Stimulated activated CD8-positive, alpha-beta memory T cell treated with anti-CD3 and anti-CD28 coated beads, Interleukin-2, amount 100 ng/mL, for 48 hours (primary cell): ENCODE results near the gene ETS1.

Experiments used
- DNase-seq, 2 donors: peaks; one replicate each; pipeline ENCODE4 v3.0.0-alpha.2; 2020; ENCODE audit warnings: low read depth in 2 of 2

The ETS1 gene

DNA sequence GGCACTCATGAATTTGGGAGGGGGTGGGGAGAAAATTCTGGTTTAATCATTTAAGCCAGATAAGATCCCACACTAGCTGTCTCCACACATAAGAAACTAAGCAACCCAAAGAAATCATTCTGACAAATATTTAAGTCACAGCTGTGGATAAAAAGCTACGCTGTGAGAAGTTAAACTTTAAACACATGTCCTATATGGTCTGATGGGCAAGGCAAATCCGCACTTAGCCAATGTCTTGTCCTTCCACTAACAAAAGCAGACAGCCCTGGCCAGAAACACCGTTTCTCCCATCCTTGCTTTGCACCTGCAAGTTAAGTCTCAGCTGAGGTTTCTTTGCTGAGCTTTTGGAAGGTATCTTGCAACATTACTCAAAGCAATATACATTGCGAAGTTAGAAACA, 68.0 kb downstream of the ETS1 start:
- no peak for DNase-seq

DNA sequence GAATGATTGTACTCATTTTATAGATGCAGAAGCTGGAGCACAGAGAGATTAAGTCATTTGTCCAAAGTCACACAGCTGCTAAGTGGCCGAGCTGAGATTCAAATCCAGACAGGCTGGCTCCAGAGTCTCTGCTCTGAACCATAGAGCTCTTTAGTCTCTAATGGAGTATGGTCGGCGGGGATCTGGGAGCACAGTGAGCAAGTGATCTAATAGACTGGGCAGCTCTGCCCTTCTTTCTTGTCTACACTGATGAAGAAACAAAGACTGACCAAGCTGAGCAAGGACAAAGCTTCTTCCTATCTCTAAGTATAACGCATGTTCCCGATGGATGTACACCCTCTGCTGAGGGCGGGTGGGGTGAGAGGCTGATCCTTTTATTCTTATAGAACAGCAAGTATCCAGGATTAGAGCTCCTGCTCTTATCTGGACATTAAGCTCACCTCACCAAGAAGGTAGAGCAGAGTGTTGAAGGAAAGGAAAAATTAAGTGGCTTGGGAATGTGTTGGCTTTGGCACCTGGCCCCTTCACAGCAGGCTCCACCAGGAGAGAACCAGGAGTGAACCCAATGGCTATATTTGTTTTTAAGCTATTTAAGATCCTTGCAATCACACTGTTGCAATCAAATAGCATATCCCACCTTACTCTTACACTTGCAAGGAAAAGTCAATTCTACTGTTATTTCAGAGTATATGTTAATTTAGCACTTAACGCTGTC, 68.7 kb downstream of the ETS1 start:
- no peak for DNase-seq

DNA sequence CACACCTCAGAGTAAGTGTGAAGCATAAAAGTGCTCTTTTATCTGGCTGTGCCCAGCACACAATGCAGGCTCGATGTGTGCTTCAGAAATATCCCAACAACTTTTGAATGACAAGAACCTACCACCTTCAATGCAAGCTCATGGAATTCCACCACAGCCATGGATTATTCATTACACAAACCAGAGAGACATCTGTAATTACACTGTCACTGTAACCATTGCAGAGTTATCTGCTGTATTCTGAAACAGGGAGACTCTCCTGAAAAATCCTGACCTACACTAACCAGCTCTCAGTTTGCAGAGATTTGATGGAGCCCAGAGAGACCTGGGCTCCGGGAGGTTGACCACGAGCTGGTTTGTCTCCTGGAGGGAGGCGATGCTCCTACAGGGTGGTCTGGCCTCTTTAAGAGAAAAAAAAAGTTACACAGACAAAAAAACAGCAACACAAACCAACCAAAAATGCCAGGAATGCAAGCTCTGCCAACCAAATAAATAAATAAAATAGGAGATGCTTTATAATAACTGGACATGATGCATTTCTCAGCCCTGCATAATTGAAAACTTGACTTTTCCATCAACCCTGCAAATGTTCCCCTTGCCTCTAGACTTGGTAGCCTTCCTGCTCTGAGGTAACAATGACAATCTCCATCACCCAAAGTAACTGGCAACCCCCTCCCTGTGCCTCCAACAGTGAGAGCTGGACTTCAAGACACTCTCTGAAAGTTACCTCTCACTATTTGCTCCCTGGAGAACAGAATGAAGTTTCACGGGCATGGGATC, 69.7 kb downstream of the ETS1 start:
- no peak for DNase-seq

DNA sequence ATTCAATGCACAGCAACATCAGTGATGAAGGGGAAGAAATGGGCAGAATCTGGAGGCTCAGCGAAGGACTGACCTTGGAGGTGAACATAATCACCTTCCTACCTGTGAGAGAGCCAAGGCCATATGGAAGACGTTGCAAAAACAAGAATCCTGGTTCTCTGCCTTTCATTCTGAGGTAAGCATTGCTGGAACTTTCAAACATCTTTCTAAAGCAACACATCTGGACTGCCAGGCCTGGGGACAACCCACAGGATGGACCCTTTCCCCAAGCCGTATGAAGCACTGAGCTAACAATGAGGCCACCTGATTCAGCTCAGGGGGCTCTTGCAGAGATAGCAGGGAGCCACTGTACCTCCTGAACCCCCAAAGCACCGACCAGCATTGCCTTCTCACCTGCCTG, 70.5 kb downstream of the ETS1 start:
- no peak for DNase-seq

DNA sequence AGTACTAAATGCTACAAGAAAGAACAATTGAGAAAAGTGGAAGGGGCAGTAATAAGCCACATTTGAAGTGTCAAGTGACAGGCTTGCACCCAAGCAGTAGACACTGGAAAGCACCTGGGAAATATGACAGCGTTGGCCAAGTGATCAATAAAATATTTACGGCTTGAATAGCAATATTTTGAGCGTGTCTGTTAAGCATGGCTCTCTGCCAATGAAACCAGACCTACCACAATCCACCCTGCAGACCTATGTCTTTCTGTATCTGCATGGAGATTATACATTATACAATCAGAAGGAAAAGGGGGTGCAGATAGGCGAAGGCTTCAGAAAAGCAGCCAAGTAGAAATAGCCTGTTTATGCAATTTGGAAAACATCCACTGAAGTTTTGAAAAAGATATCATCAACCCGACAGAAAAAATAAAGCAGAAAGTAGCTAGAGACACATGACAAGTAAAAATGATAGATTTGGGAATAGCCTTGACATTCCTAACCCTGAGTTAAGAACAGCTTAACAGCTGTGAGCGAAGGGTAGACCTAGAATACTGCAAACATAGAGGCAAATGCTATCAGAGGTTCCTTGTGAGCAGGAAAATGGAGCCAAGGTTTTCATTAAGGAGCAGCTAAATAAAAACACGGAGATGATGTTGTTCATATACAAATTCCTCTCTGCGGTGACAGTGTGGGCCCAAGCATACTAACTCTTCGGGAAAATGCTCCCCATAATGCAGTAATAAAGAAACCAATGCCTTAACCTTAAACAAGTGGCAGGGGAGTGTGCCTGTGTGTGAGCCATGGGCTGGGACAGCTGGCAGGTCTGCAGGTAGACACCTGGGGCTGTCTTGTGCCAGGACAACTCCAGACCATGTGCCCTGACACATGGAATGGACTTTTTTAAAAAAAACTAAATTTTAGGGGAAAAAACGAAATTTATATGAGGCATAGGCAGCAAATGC, 71.3 kb downstream of the ETS1 start:
- no peak for DNase-seq

DNA sequence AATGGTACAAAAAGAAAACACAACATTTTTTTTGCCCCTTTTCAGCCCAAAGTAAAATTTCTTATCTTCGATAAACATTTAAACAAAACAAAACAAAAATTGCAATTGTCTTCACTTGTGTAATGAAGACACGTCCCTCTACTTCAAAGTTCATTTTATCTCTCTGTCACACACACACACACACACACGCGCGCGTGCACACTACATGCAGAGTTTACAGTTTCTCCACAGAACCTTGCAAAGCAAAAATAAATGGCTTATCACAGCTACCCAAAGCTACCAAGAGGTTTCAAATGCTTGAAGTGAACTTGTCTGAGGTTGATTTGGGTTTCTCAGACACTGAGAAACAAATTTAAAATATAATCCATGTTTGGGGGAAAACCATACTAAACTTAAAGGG, 72.3 kb downstream of the ETS1 start:
- no peak for DNase-seq

DNA sequence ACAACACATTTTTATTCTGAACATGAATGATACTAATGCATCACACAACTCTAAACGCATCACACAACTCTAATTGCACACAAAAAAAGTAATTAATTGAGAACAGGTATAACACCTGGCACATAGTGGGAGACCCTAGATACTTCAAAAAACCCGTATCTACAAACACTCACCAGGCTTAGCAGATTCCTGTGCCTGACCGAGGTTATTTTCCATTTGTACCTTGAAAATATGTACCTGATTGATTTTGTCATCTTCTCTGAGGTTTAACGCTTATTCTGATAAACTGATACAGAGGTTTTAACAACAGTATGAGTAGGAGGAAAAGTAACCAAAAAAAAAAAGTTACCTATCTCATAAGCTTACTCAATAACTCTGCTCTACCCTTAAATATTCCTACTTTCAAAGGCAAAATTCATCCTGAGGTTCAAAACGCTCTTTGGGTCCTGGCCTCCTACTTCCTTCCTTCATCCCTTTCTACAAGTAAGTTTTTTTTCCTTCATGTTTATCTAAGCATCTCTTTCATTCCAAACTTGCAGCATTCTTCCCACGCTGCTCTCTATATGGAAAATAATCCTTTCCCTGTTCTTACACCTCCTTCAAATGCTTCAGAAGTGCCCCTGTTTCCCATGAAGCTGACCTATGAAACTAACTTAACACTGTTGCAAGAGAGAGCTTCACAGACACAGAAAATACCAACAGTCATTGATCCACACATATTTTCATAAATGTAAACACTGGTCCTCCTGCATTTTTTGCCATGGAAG, 73.3 kb downstream of the ETS1 start:
- DNase-seq: no peak

DNA sequence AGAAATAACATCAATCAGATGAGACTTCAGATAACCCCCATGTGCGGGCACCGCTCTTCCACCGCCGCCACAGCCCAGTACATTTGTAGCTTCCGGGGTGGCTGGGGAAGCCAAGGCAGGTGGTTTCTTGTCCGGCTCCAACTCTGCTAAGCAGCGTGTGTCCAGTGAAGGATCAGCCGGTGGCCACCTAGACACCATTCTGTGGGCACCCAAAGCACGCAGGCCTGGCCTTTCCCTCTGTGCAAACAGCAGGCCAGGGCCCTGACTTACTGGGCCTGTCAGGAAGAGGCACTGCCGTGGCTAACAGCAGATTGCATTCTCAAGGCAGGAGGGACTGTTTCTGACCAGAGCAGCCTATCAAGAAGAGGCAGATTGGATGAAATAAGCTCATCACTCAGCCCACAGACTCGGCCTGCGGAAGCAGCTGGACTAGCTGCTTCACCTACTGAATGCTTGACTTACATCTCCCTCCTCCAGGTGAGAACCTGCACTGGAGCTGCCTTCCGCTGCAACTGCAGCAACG, 74.8 kb downstream of the ETS1 start:
- DNase-seq: no peak

DNA sequence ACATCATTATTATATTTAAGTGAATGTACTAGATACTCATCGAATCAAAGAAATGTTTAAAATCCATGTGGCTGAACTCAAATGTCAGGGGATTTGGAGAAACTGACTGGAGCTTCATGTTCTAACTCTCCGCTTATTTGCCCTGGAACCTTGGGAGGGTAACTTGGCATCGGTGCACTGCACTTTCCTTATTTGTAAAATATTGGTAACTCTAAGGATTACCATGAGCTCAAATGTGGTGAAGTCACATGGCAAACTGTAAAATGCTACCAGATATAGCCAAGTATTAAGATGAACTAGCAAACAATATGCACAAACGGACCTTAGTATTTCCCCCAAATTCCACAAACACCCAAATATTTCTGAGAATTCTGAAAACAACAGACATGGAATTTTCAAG, 75.6 kb downstream of the ETS1 start:
- DNase-seq: no peak

DNA sequence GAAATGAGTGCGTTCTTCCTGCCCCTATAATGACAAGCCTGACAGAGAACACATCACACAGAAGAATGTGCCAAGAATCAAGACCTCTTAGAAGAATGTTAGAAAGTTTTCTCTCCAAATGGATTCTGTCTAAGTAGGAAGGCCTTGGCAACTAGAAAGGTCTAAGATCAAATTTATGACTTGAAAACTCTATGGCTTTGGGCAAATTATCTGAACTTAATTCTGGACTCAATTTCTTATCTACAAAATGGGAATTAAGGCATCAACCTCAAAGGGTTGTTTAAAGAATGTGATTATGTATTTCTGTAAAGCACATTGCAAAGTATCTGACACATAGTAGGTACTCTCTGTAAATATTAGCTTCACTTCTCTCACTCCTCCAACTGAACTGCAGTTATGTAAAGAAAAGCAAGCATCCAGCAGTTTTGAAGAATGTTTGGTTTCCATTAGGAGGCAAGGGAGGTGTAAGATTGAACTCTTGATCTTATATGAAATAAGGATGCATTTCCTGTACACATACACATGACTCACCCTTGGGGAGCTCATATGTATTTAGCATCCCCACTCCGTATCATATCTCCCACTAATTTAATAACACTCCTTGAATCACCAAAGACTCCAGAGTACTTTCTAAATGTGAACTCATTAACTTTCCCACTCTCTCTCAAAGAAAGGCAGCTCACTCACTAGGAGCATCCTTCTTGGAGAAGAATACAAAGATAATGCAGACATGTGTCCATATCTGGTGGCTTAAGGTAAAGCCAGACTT, 77.6 kb downstream of the ETS1 start:
- DNase-seq: no peak

DNA sequence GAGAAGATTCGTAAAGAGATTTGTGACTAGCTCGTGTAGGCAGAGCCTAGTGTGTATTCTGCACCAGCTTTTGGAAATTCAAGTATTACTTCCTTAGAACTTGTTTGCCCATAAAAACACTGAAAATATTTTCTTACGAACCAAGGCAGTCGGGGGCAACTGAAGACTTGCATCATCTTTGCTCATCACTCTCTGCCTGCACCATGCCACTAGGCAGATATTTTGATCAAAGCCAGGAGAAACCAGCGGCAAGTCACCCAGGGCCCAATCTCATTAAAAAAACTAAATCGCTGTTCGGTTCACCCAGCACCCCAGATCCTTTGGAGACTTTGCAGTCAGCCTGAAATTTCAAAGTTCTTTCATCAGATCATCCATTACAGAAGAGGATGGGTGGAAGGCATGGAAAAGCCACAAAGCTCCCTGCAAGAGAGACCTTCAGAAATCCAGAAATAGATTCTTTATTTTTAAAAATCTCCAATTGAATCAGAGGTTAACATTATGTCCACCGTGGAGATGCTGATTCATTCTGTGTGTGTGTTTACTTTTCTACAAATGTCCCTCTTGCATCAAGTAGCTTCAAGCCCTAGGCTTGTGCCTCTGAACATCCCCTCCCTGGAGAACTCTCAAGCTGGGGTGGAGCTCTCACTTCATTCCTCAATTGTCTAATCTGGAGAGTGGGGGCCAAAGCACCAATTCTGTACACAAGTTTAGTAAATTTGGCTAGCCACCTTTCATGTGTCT, 78.4 kb downstream of the ETS1 start:
- no peak for DNase-seq

DNA sequence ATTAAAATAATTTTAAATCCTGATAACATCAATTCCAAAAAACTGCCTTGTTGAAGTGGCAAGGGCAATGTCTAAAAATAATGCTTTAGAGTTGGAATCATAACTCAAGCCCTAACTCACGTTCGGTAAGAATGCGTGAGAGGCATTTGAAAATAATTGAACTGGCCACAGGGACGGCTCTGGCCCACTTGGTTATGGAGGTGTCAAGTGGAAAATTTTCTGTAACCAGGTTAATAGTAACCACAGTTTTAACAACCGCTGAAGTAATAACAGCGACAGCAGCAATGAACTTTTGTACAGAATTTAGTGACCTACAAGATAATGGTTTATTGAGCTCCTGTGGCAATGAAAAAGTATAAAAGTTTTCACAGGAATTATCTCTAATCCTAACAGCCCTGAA, 79.4 kb downstream of the ETS1 start:
- no peak for DNase-seq

DNA sequence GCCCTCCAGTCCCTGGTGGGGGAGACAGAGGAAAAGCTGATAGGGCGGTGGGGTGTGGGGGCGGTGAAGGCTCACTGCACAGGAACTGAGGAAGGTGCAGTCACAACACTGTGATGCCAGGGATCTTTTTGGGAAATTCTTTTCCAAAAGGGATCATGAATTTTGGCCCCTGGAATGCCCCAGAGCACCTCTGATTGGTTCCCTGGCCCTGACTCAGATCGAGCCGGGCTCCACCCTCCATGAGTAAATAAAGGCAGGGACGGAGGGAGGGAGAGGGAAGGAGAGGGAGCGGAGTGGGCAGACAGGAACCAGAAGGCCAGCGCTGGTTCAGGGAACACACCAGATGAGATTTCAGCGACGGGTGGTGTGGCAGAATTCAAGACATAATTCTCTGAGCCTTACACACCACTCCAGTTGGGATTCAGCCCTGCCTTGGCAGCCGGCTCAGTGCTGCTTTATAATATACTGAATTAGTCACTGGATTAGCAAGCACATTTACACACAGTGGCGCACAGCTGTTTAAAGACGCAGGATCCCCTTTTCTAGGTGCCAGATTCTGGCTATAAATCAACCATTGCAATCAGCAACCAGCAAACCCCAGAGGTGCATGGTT, 80.3 kb downstream of the ETS1 start:
- no peak for DNase-seq

DNA sequence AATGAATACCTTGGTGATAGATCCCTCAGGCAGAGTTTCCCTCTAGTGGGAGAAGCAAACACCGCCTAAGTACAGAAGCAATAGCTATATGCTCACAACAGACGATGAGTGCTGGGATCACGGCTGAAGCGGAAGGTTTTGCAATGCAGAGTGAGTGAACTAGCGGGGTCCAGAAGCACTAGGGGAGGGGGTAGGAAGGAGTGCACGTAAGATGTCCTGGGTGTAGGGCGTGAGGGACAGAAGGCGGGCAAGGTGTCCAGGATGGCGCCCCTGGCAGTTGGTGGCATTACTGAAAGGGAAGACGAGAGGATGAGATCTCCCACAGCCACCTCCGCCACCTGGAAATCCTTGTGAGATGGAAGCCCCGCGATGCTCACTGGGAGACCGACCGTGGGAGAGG, 81.0 kb downstream of the ETS1 start:
- no peak for DNase-seq

DNA sequence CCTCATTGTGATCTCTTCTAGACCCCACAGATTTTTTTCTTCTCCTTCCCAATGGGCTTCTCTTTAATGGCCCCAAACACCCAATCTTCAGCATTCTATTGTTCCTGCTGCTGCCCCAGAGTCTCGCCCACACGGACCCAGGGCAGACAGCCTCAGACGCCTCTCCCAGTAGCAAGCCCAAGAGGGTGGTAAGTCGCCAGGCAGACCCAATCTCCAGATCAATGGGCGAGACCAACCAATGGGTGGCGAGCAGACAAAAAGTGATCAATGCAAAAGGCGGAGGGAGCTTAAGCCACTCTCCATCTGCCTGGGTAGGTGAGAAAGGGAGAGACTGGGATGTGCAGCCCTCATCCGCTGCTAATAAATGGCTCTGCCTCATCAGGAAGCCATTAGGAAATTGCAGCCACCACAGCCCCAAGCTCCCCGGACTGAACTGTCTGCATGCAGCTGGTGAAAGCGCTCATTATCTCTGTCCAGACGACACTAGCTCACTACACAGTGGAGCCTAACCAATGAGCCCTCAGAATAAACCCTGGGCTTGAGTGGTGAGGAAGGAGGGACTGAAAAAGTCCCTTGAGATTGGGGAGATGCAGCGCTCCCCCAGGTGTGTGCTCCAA, 81.8 kb downstream of the ETS1 start:
- no peak for DNase-seq

DNA sequence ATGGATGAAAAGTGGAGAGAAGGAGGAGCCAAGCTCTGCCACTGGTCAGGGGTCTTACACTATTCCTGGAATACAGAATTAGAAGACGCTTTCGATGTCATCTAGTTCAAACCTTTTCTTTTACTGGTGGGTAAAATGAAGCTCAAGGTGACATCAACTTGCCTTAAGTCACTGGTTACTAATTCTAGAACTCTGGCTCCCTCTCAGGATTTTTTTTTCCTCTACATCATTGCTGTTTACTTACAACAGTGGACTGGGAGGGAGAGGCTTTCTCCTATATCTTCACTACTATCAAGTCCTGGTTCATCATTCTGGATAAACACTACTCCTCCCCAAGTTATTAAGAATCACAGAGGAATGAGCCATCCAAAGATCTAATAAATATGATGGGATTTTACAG, 82.9 kb downstream of the ETS1 start:
- no peak for DNase-seq

DNA sequence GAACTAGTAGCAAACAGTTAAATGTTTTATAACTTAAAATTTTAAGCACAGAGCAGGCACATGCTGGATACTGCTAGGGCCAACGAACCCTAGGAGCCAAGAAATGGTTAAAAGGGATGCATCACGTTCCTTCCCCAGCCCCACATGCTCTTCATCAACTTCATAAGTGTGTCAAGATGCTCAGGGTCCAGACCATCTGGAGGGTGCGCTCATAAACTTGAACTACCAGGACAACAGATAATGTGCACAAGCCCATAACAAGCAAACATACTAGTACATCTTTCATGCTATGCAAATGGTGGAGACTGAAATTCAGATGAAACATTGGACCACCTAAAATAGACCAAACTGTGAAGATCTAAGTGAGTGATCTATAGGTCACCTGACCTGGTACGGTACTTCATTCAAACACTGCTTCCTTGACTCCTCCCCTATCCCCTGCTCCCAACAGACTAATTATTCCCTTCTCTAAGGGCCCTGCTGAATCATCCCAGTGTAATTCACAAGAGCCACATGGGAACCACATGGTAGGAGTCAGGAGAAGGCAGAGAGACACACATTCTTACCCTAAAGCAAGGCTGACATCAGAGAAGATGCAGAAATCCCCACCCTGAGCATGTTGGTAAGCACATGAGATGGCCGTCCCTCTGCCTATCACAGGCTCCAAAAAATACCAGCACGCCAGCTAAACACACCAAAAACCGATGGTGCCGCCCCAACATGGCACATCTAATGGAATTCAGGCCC, 83.9 kb downstream of the ETS1 start:
- DNase-seq: no peak

DNA sequence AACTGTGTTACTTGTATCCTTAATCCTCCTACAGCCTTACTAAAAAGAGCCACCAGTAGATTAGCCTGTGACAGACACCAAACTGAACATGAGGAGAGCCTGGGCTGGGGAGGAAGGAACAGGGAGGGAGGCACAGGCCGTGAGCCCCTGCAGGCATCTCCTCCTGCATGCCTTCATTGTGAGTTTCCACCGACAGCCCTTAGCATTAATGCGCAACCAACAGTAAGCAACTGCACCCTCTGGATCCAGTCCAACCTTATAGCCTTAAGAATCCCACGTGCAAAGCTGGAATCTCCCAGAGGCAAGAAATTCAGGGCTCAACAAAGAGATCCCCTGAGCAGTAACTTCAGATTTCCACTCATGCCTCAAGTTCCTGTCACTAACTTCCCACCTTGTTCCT, 84.6 kb downstream of the ETS1 start:
- DNase-seq: no peak
